Gastrocnemius medialis (tissue), 4 donors: Measurements from ENCODE around the gene ACOT7.

Experiments used
- POLR2A ChIP-seq, 2 donors: fragments of 450-650 bp; IDR thresholded peaks; one replicate each; pipeline ENCODE4 v1.6.1; 2017; ENCODE audit warnings: antibody characterized with exemption in 2 of 2, mild to moderate bottlenecking in 2 of 2, moderate library complexity in 2 of 2
- TF ChIP-seq, protein P1 (sequence below), 5 experiments: fragments of 450-650 bp in 3 of 5; fragments of 200-600 bp in 2 of 5; sonication (generic) in 2 of 5; IDR thresholded peaks in 4 of 5; conservative IDR thresholded peaks in 1 of 5; 1 replicate in 4 of 5; 2 replicates in 1 of 5; pipeline ENCODE4 v1.5.1; 2016 to 2019; ENCODE audit warnings: antibody characterized with exemption in 5 of 5, mild to moderate bottlenecking in 3 of 5, moderate library complexity in 3 of 5

DNA sequence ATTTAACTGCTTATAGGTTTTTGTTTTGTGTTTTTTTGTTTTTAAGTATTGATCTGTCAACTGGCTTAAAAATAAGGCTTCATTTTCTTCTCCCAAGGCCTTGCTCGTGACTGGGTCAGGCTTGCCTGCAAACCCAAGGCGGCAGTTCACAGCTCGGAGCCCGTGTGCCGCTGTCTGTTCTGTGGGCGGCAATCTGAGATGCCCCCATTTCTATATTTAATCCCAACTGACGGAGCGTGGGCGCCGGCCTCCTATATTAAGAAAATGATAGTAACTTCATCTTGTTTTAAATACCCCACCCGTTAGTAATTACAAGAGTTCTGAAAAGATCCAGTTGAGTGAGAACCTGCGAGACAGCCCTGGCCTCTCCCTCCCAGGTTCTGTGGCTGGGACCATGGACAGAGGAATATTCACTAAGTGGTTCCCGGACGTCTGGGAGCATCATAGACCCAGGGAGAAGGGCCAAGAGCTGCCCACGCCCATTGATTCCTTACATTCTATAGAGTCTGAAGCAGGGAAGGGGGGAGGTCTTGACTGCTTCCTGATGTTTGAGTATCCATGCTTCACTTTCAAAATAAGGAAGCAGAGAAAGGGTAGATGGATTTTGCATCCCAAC is 90.1 kb downstream of the ACOT7 start:
- no peak for TF ChIP-seq POLR2A (IDR thresholded peaks at IDR 0.05)
- TF ChIP-seq, protein P1, sequence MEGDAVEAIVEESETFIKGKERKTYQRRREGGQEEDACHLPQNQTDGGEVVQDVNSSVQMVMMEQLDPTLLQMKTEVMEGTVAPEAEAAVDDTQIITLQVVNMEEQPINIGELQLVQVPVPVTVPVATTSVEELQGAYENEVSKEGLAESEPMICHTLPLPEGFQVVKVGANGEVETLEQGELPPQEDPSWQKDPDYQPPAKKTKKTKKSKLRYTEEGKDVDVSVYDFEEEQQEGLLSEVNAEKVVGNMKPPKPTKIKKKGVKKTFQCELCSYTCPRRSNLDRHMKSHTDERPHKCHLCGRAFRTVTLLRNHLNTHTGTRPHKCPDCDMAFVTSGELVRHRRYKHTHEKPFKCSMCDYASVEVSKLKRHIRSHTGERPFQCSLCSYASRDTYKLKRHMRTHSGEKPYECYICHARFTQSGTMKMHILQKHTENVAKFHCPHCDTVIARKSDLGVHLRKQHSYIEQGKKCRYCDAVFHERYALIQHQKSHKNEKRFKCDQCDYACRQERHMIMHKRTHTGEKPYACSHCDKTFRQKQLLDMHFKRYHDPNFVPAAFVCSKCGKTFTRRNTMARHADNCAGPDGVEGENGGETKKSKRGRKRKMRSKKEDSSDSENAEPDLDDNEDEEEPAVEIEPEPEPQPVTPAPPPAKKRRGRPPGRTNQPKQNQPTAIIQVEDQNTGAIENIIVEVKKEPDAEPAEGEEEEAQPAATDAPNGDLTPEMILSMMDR (IDR thresholded peaks at IDR 0.05 in 4 of 5, conservative IDR thresholded peaks at IDR 0.05 in 1 of 5): no peak
